Kidney (tissue), 14 donors: Measurements from ENCODE around the gene RBM19. TPM values are rescaled to one million over a fixed set of nuclear protein-coding genes. Genes with fewer than 3 reads are reported as not detected.

Source experiments
- DNase-seq, 5 donors: peaks; one replicate each; pipeline ENCODE4 v3.0.0-alpha.2; 2013 to 2020
- FAIRE-seq: peaks from 2 replicates; lab custom pipeline; 2012; peaks lifted over from hg19 to GRCh38; lab: Jason Lieb, UNC
- H3K27ac ChIP-seq, 2 donors: one replicate each; pipeline ENCODE4 v1.7.0; 2013; ENCODE audit warnings: low read depth in 2 of 2, low read length in 2 of 2, inconsistent platforms in 1 of 2
- H3K27me3 ChIP-seq: one replicate; pipeline ENCODE4 v1.7.1; 2013; ENCODE audit warnings: low read length, inconsistent platforms; ENCODE audit not compliant: control insufficient read depth, insufficient read depth
- H3K36me3 ChIP-seq, 3 donors: one replicate each; pipeline versions ENCODE4 v1.7.0 to v1.7.1; 2013; ENCODE audit warnings: low read length in 3 of 3, control low read depth in 1 of 3, inconsistent platforms in 1 of 3; ENCODE audit not compliant: insufficient read depth in 3 of 3, control insufficient read depth in 2 of 3
- H3K4me1 ChIP-seq, 3 donors: one replicate each; pipeline versions ENCODE4 v1.7.0 to v1.7.1; 2013; ENCODE audit warnings: low read length in 3 of 3, inconsistent platforms in 1 of 3, low read depth in 1 of 3; ENCODE audit not compliant: control insufficient read depth in 2 of 3, insufficient read depth in 2 of 3
- H3K4me3 ChIP-seq, 3 donors: one replicate each; pipeline versions ENCODE4 v1.7.0 to v1.8.1; 2013; ENCODE audit warnings: low read length in 3 of 3, control low read depth in 1 of 3, inconsistent platforms in 1 of 3
- H3K9ac ChIP-seq, 3 donors: one replicate each; pipeline versions ENCODE4 v1.7.0 to v1.7.1; 2013; ENCODE audit warnings: low read length in 3 of 3, control low read depth in 1 of 3, inconsistent platforms in 1 of 3
- H3K9me3 ChIP-seq, 3 donors: one replicate each; pipeline versions ENCODE4 v1.7.0 to v1.7.1; 2013; ENCODE audit warnings: low read length in 3 of 3, control low read depth in 1 of 3, inconsistent platforms in 1 of 3; ENCODE audit not compliant: control insufficient read depth in 2 of 3, insufficient read depth in 1 of 3
- intact Hi-C: fragments of 100-400 bp; cut with DNase I; formaldehyde crosslinking; loops from one replicate; pipeline ENCODE4 v1.11.1; 2022
- polyA plus RNA-seq: library from polyadenylated mRNA; stranded (reverse); fragments of 350-450 nt; fragmentation: Illumina TruSeq; extraction: RNeasy Lipid Tissue Mini Kit (QIAGEN cat#74804); gene quantifications from one replicate; pipeline ENCODE4 v1.2.3, GENCODE V29; 2014; ENCODE audit warnings: low read depth, low replicate concordance; ENCODE audit not compliant: insufficient read depth
- total RNA-seq: library from RNA; stranded (reverse); fragmentation: NEBNext Ultra II Directional; extraction: Animal tissue kit (Norgen Biotek cat#: 25700); gene quantifications from one replicate; pipeline ENCODE4 v1.2.1, GENCODE V29; 2021
- TF ChIP-seq, protein P1 (sequence below): IDR thresholded peaks from 3 replicates; pipeline ENCODE4 v1.5.1; 2012; ENCODE audit warnings: mild to moderate bottlenecking, moderate library complexity, borderline replicate concordance; ENCODE audit not compliant: insufficient read depth; ENCODE audit errors: extremely low read depth
- donor health status: control.
- donor health status: control.
- donor health status: control.
- donor health status: control.
- donor health status: control.
- donor health status: DM: yes; HTN: yes; CAD: no.
- donor health status: Normal renal cell carcinoma (clear cell type).

Gene RBM19
- total and polyA plus RNA-seq, 2 donors from 2014 or later, result 12.3 to 34.7 TPM

DNA sequence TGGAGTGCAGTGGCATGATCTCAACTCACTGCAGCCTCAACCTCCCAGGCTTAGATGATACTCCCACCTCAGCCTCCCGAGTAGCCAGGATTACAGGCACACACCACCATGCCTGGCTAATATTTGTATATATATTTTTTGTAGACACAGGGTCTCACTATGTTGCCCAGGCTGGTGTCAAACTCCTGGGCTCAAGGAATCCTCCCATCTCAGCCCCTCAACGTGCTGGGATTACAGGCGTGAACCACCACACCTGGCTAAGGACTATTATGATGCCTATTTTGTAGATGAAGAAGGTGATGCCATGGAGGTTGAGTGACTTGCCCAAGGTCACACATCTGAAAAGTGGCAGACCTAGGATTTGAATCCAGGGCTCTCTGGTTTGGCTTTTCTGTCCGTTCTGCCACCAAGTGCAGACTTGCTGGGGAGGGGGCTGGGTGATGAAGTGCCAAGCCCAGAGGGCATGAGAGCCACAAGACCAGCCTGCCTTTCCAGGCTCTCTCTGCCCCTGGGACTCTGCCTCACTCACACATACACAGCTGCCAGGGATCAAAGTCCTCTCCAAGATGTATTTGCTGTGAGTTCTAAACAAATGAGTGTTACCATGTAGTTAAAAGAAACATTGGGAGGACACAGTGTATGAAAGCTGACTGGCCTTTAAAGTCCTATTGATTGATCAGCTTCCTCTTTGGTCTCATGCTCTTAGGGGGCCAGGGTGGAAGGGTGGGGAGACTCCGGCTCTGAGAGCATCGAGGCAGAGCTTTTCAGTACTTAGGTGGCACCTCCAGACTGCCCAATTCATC, 21.3 kb upstream of the RBM19 start:
- FAIRE-seq (no peak), DNase-seq (no peak)
- Histone ChIP-seq H3K4me3 (no peak overlapping the region), H3K9ac (no peak overlapping the region), H3K27me3 (no peaks in the 10 kb centered on the region), H3K4me1 (no peaks in the 10 kb centered on the region), H3K36me3 (no peaks in the 10 kb centered on the region), H3K9me3 (no peaks in the 10 kb centered on the region), H3K27ac (no peak overlapping the region)
- intact Hi-C loops, result no loop called here
- TF ChIP-seq, protein P1, sequence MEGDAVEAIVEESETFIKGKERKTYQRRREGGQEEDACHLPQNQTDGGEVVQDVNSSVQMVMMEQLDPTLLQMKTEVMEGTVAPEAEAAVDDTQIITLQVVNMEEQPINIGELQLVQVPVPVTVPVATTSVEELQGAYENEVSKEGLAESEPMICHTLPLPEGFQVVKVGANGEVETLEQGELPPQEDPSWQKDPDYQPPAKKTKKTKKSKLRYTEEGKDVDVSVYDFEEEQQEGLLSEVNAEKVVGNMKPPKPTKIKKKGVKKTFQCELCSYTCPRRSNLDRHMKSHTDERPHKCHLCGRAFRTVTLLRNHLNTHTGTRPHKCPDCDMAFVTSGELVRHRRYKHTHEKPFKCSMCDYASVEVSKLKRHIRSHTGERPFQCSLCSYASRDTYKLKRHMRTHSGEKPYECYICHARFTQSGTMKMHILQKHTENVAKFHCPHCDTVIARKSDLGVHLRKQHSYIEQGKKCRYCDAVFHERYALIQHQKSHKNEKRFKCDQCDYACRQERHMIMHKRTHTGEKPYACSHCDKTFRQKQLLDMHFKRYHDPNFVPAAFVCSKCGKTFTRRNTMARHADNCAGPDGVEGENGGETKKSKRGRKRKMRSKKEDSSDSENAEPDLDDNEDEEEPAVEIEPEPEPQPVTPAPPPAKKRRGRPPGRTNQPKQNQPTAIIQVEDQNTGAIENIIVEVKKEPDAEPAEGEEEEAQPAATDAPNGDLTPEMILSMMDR, result no peak

DNA sequence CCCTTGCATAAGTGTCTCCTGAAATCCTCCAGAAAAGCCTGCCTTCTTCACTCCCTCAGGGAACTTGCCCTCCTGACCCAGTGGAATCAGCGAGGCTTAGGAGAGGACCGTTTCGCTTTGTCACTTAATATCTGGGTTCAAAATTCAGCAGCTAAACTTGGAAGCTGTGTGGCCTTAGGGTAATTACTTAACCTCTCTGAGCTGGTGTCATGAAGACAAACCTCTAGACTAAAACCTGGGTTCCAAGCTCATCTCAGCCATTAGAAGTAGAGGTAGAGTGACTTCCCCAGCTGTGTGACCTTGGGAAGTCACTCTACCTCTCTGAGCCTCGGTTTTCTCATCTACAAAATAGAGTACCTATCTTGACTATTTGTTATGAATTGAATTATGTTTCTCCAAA, 18.3 kb upstream of the RBM19 start:
- TF ChIP-seq, protein P1, result no peak
- no peak overlapping the region for H3K27ac ChIP-seq
- no peaks in the 10 kb centered on the region for H3K27me3 ChIP-seq
- no peaks in the 10 kb centered on the region for H3K36me3 ChIP-seq
- no peaks in the 10 kb centered on the region for H3K4me1 ChIP-seq
- H3K9ac ChIP-seq, result no peak overlapping the region
- H3K4me3 ChIP-seq, result no peak overlapping the region
- intact Hi-C loops, result loop anchor here (5.0 kb wide), 1 partner anchor 523 kb away; no protein-coding TSS in a partner anchor
- DNase-seq (no peak), FAIRE-seq (no peak)
- no peaks in the 10 kb centered on the region for H3K9me3 ChIP-seq

DNA sequence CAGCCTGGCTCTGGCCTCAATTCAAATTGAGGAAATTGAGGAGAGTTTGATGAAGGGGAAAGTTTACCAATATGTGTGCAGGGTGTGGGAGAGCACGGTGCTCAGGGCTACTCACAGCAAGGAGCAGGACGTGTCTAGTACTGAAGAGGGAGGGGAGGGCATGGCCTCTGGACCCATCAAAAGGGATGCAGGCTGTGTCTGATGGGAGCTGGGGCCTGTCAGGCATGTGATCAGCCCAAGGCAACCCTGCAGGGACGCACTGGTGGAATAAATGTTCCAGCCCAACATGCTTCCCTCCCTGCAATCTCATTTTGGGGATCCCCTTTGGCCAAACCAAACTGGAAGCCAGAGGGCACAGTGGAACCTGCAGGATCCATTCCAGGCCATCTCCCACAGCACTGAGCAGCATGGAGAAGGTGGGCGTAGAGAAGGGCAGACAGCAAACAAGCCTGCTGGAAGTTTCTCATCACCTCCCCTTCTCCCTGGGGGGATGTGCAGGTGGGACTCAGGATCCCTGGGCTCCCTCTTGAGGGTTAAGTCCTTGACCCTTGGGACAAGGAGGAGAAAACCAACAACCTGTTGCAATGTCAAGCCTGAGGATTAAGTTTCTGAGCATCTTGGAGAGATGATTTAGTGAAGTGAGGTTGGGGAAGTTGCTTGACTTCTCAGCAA, 17.8 kb upstream of the RBM19 start:
- Histone ChIP-seq H3K9ac (no peak overlapping the region), H3K4me1 (no peaks in the 10 kb centered on the region), H3K36me3 (no peaks in the 10 kb centered on the region), H3K9me3 (no peaks in the 10 kb centered on the region), H3K4me3 (no peak overlapping the region), H3K27ac (no peak overlapping the region), H3K27me3 (no peaks in the 10 kb centered on the region)
- no peak for DNase-seq
- TF ChIP-seq, protein P1, result no peak
- intact Hi-C loops, result loop anchor here (5.0 kb wide), 1 partner anchor 523 kb away; no protein-coding TSS in a partner anchor
- FAIRE-seq, result no peak
